ENCODE data around the gene ELL.
A peak's percentile ranks its signal among the peaks of the same experiment; 100 is the strongest.

ELL gene

DNA sequence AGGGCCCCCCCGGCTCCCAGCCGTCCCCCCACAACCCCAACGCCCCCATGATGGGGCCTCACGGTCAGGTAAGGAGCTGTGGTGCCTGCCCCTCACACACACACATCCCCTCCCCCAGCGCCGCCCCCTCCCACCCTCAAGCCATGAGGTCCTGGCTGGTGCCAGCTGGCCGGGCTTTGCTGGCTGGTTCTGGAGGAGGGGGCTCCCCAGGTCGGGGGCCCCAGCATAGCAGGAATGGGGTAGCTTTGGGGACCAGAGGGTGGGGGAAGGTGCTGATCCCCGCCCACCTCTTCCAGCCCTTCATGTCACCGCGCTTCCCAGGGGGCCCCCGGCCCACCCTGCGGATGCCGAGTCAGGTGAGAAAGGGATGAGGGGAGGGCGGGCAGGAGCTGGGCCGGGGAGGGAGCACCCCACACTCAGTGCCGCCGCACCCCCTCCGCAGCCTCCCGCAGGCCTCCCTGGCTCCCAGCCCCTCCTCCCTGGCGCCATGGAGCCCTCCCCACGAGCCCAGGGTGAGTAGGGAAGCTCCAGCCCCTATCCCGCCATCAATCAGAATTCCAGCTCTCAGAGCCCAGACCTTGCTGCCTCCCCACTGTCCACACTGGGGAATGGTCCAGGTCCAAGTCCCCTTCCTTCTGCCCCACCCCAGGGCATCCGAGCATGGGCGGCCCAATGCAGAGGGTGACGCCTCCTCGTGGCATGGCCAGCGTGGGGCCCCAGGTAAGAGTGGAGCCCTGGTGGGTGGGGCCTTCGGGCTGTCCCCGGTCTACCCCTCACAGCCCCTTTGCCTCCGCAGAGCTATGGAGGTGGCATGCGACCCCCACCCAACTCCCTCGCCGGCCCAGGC is 90.3 kb downstream of the ELL start:
- no peak for DNase-seq

DNA sequence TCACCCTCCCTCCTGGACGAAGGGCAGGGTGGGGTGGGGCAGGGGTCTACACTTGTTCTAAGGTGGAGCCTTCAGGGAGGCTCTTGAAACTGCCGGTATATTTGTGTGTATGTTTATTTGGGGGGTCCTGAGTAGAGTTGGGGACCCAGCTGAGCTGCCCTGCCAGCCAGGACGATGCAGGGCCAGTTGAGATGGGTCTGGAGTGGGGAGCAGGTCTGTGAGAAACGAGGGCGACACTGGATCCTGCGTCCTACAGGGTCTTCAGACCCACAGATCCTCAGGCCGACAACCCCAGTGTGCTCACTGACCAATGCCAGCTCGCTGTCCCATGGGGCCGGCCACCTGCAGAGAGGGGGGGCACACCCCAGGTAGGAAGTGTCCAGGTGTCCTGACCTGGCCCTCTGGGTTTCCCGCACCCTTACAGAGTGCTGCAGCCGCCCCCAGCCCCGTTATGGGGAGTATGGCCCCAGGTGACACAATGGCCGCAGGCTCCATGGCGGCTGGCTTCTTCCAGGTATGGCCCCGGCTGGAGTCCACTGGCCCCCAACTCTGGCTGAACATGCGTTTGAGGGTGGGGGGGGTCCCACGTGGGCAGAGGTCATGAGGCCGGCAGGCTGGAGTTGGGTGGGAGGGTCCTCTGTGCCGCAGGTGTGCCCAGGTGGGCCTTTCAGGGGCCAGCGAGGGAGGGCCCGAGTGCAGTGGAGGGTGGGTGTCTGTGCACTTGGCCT is 91.3 kb downstream of the ELL start:
- no peak for DNase-seq

DNA sequence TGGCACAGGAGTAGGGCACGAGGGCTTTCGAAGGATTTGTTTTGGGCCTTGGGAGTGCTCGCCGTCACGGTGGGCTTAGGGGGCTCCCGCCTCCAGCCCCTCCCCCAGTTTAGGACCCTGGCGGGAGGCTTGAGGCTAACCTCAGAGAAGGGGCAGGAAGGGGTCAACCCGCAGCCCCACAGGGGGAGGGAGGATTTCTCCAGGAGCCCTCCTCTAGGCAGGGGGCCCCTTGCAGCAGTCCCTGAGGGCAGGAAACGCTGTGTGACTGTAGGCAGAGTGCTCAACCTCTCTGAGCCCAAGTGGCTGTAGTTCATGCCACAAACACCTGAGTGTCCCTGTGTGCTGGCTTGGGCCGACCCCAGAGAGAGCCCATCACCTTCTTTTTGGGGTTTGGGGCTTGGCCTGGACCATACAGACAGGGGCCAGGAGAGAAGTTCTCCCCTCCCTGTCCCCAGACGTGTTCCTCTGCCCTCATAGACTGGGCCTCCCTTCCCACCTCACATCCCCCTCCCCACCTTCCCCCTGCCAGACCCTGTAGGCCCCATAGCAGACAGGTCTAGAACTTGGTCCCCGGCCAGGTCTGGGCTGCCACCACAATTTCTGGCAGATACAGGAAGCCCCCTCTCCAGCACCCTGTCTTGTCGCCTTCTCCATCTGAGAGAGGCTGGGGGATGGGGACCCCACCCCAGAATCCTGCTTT is 92.0 kb downstream of the ELL start:
- DNase-seq, result no peak

DNA sequence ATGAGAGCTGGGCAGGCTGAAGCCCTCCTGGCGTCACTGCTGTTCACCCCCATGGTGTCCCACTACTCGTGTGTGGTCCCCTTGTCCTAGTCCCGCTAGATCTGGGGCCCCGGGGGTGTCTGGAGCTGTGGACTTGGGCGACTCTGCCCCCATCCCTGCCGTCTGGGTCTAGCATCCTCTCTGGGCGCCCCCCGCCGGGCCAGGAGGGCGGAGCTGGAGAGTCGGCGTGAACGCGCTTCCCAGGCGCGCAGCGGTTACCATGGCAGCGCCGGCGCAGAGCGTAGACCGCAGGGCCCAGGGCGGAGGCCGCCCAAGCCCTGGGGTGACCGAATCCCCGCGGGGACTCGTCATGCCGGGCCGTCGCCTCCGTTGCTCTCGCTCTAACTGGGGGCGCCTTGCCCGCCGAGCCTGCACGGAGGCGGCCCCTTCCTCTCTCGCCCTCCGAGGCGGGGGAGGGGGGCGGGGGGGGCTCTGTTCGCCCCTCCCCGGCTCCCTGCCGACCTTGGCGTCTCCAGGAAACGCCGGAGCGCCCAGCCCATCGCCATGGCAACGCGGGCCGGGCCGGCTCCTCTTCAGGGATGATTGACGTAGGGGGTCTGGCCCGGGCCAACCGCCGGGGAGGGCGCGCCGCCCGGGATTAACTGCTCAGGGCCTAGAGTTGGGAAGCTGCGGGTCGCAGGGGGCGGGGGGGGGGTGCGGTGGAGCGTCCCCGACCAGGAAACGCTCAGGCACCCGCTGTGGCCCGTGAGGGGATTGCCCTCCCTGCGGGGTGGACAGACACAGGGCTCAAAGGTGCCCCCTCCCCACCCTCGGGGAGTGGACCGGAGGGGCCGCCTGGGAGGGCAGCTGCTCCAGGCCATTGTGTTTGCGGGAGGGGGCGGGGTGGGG is 92.8 kb downstream of the ELL start:
- peak; percentile 80 to 85 for DNase-seq

DNA sequence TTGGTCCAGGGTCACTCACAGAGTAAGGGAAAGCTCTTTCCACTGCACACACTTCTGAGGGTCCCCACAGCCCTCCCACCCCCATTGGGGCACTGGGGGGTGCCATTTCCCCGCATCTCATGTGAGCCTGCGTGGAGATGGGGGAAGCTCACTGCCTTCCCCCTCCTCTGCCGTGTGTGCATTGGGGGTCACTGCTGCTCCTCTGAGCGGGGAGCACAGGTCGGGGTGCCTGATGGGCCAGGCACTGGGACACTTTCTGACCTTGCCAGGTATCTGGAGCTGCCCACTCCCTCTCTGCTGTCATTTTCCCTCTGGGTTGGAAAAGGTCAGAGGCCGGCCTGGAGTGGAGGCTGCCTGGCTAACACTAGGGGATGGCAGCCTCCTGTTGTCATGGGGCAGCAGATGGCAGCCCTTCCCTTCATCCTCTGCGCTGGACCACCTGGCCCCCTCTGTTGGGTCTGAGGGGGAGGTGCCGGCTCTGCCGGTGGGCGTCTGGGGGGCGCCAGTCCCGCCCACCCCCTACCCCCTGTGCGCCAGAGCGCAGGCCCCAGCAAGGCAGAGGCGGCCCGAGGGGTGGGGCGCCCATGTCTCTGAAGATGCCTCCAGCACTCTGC is 93.6 kb downstream of the ELL start:
- DNase-seq, result peak in 1 of 2 experiments; percentile 29

DNA sequence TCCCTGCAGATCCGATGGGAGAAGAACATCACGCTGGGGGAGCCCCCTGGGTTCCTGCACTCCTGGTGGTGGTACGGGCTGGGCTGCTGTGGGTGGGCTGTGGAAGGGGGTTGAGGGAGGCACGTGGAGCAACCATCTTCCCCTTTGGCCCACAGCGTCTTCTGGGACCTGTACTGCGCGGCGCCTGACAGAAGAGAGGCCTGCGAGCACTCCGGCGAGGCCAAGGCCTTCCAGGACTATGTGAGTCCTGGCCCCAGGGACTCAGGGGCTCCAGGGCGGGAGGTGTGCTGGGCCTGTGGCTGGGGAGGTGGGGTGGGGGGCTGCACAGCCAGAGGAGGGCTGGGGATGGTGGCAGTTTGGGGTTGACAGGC is 94.1 kb downstream of the ELL start:
- no peak for DNase-seq

DNA sequence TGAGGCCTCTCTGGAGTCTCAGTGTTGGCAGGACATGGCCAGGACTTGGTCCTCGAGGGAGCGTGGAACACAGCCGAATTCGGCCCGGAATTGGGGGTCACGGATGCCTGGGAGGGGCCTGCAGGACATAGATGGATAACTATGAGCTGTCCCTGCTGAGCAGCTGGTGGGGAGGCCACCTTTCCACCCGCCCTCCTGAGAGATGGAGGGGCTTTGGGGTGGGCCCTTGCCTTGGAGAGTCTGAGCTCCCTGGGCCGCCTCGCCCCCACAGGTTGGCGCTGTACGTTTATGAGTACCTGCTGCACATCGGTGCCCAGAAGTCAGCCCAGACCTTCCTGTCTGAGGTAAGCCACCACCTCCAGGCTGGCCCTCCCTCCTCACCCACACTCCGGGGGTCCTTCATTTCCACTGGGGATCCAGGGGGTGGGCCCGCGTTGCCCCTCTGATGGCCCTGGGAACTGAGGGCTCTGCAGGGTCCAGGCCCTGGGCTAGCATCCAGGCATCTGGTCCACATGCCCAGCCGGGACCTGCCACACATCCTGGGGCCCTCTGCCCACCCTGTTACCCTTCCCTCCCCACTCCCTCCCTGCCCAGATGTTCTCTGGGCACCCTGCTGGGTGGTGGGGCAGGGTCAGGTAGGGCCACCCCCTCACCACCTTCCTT is 94.7 kb downstream of the ELL start:
- DNase-seq, result no peak

DNA sequence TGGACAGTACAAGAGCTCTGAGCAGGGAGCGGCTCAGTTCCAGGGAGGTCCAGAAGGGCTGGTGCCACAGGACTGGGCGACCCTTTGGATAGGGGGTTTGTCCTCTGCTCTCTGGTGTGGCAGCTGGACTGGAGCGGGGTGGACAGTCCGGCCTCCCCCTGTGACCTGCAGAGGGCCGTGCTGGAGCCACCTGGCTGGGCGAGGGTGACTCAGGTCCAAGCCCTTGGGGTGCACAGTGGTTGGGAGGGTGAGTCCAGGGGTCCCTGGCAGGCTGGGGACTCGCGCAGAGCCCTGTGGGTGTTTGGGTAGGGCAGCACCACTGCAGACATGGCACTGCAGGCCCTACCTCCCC is 95.5 kb downstream of the ELL start:
- DNase-seq, result no peak

DNA sequence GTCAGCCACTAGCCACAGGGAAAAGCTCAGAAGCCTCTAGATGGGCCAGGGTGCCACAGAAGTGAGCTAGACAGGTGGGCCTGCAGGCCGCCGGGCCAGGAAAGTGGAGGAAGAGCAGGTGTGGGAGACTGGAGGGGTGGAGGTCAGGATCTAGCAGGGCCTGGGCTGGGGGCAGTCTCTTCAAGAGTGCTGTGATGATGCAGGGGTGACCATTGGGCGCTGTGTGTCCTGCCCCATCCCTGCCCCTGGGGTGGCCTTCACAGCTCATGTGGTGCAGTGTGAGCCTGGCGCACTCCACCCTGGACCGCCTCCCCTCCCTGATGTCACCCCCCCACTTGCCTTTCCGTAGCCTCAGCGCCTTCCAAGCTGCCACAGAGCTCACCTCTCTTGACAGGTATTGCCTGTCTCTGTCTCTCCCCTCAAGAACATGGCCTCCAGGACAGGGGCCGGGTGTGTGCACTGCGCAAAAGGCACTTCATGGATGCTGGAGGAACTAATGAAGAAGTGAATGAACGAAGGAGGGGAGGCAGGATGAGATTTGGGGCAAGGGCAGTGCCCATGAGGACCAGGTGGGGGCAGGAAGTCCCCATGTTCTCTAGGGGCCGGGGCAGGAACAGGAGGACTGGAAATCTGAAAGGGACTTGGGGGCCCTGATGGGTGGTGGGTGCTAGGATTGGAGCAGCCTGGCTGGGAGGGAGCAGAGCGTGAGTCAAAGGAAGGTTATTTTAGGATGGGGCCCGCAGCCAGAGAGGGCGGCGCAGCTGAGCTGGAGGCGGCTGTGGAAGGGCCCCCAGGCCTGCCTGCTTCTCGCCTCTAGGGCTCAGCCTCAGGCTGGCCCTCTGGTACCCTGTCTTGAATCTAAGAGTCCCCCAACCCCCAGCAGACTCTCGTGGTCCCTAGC is 96.1 kb downstream of the ELL start:
- no peak for DNase-seq

DNA sequence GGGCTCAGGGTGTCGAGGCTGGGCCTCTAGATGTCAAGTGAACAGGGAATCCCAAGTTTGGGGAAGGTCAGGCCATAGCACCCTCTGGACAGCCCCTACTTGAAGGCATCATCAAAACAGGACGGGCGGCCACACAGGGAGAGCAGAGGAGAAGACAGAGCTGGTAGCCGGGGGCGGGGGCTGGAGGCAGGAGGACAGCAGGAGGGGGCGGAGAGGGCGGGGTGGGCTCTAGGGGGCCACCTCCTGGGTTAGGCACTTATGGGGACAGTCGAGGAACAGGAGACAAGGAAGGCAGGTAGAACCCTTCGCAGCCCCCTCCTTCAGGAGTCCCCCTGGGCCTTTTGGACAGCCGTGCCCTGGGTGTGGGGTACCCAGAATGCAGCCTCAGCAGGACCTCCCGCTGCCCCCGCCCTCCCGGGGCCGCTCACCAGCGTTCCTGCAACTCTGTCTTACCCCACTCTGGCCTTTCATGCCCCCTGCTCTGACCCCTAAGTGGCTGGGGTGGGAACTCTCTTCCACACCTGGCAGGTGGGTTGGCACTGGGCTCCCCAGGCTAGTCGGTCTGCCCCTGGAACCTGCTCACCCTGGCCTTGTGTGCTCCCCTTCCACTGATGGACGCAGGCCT is 96.9 kb downstream of the ELL start:
- DNase-seq, result no peak

DNA sequence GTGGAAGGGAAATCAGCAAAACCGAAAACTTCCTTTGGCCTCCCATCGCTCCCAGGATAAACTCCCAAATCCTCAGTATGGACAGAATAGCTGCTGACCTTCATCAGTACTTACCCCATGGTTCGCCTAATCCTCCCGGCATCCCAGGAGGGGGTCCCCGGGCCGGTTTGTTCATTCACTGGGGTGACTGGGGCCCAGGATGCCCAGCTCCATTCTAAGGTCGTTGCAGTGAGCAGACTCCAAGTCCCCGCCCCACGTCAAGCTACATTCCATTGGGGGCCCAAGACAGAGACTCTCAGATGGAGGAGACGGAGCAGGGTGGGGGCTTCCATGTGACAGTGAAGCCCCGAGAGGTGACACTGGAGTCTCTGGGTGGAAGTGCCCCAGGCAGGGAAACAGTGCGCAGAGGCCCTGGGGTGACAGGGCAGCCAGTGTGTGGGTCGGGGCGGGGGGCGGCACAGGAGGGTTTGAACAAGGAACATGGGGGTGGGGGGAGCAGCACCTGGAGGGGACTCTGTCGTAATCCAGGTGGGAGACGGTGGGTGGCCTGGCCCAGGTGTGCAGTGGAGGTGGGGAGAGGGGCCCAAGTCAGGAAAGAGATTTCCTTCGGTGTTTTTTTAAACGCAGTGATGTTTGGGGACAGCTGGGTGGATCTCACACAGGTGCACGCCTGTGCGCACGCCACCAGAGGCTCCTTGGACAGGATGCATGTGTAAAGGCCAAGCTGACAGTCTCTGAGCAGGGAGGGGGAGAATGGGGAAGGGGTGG is 97.6 kb downstream of the ELL start:
- DNase-seq, result no peak

DNA sequence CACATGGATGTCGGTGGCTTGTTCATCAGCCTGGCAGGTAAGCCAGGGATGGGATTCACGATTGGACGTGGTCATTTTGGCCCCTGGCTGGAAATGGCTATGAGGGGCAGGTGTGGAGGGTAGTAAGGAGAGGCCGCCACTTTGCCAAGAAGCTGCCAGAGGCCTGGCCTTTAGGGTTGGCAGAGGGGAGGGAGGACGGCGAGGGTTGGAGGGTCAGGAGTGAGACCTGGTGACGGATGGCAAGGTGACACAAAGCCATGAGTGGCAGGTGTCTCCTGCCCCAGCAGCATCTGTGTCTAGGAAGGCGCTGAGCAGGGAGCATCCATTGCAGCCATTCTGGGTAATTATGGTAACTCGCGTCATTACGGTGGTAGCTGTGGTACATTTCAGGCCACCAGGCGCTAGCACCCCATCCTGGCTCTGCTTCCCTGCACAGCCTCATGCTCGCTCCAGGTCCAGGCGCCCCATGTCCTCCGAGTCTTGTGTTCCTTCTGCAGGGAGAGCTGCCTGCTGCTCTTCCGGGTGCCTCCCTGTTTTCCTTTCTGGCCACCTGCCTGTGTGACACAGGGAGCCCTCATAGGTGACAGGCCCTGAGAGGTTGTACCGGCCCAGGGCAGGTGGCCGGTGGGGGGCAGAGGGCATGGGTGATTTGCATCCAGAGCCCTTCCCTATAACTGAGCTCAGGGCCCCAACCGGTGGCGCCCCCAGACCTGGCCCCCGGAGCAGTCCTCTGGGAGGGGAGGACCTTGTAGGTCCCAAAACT is 98.4 kb downstream of the ELL start:
- DNase-seq, result no peak

DNA sequence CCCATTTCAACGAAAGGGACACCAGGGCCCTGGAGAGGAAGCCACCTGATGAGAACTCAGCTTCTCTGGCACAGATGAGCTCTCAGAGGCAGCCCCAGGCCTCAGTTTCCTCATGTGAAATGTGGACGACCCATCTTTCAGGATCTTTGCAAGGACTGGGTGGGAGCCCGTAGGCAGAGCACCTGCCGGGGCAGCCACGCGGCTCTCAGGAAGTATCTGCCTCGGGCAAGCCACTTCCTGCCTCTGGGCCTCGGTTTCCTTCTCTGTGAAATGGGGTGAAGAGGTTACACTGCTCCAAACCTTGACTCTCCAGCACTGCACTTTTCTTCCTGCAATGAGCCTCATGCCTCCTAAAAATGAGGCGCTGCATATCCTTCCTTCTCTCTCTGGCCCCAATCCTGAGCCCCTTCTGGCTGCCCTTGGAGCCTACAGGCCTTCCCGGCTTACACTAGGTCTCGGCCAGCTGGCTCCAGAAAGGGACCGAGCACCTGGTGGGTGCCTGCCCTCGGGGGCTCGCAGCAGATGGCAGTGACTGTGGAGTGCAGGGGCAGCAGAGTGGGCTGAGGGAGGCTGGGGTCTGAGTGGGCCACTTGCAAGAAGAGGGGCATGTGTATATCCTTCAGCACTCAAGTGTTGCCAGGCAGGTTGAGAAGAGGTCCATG is 99.2 kb downstream of the ELL start:
- DNase-seq, result no peak

DNA sequence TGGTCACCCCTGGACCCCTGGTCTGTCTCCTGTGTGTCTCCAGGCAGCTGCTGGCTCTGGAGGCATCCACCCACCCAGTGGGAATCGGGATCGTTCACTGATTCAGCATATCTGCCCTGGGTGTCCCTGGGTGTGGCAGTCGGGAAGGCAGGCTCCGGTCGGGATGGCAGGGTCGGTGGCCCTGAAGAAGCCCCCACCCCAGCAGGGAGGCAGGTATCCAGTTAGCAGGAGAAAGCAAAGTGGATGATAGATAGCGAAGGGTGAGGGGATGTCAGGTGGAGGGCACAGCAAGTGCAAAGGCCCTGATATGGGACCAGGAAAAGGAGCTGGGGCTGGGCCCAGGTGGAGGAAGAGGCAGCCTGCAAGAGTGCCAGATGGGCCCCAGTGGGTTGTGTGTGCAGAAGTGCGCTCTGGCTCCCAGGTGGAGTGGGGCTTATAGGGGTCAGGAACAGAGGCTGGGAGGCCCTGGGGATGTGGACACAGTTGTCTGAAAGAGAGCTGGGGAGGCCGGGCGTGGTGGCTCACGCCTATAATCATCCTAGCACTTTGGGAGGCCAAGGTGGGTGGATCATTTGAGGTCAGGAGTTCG is 100.4 kb downstream of the ELL start:
- no peak for DNase-seq

DNA sequence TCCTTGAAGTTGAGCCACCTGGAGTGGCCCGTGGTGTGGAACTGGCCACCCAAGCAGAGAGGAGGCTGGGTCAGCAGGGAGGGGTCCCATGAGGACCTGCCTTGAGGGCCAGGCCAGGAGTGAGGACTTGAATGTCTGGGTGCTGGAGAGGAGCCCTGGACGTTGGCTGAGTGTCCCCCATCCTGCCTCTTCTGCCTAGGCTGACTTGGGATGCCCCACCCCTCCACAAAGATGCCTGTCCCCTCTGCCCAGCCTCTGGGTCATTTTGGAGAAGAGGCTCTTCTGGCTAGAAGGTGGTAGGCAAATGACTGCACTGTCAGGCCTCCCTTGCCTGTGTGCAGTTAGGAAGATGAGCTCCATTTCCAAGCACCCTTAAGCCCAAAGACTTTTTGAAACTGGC is 100.9 kb downstream of the ELL start:
- DNase-seq, result no peak

DNA sequence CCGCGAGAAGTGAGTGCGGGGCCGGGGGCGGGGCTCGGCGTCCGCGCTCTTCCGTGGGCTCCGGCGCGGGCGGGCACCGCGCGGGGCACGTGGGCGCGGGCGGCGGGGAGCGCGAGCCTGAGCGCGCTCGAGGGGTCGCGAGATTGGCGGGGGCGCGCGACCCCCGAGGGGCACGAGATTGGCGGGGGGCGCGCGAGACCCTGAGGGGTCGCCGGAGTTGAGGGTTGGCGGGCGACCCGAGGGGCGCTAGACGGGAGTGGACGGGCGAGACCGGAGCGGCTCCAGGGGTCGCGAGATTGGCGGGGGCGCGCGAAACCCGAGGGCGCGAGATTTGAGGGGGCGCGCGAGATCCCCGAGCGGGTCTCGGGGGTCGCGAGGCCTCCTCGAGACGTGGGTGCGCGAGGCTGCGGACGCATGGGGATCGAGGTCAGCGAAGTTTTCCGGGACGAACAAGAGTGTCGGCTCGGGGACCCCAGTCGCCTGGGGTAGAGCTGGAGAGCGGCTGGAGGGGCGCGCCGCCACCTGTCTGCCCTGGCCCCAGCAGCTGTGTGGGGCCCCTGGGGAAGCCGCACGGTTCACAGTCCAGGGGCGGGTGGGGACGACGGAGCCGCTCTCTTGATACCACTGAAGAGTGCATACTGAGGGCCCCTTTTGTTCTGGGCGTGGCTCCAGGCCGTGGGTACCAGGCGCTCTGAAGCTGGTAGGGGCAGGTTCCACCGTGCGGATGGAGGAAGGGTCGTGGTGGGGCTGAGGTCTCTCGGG is 102.0 kb downstream of the ELL start:
- no peak for DNase-seq

DNA sequence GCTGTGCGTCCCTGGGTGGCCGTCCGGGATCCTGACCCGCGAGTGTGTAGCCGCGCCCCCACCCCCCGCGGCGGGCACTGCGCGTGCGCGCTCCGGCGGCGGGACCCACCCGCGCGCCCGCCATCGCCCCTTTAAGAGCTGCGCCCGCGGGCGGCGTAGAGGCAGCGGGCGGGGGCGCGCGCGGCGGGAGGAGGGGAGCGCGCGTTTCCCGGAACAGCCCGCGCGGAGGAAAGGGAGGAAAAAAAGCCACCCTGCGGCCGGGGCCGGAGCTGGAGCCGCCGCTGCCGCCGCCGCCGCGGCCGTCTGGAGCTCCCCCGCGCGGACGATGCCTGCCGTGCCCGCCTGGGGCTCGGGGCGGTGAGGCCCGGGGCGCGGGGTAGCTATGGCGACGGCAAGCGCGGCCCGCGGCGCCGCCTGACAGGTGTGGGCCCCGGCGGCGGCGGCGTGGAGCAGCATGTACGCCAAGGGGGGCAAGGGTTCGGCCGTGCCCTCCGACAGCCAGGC is 102.6 kb downstream of the ELL start, which contains the start of gene SSBP4:
TSS of gene SSBP4 (plus strand) at position 204 of the 504 bp plus-strand sequence. CDS start at position 455, 251 bp downstream.
- DNase-seq, result peak in 1 of 2 experiments; percentile 67
